Loucy (cell line): ENCODE results near the gene EGR2.

ENCODE experiments used
- H2AFZ ChIP-seq: fragments of 200-600 bp; sonication (generic); 2 replicates; pipeline ENCODE4 v1.6.0; 2016; ENCODE audit warnings: antibody characterized with exemption, mild to moderate bottlenecking, low read length, moderate library complexity
- H3F3A ChIP-seq: fragments of 200-600 bp; 2 replicates; pipeline ENCODE4 v1.6.0; 2016; ENCODE audit warnings: antibody characterized with exemption, low read depth, mild to moderate bottlenecking
- H3K27me3 ChIP-seq: fragments of 200-600 bp; sonication (generic); 2 replicates; pipeline ENCODE4 v1.6.1; 2014; ENCODE audit warnings: low read length, mild to moderate bottlenecking; ENCODE audit not compliant: insufficient read depth, poor library complexity, severe bottlenecking
- H3K36me3 ChIP-seq: fragments of 200-600 bp; sonication (generic); 2 replicates; pipeline ENCODE4 v1.6.1; 2016; ENCODE audit warnings: low read length; ENCODE audit not compliant: insufficient read depth
- H3K4me1 ChIP-seq: fragments of 200-600 bp; sonication (generic); 2 replicates; pipeline ENCODE4 v1.5.1; 2014; ENCODE audit warnings: low read length, mild to moderate bottlenecking; ENCODE audit not compliant: insufficient read depth, poor library complexity, severe bottlenecking
- H3K4me2 ChIP-seq: fragments of 200-600 bp; sonication (generic); 2 replicates; pipeline ENCODE4 v1.6.0; 2014; ENCODE audit warnings: antibody characterized with exemption, low read length, low read depth, mild to moderate bottlenecking; ENCODE audit not compliant: poor library complexity, severe bottlenecking
- H3K4me3 ChIP-seq: fragments of 200-600 bp; sonication (generic); 2 replicates; pipeline ENCODE4 v1.5.1; 2014; ENCODE audit warnings: low read length, mild to moderate bottlenecking, mixed read lengths; ENCODE audit not compliant: poor library complexity, severe bottlenecking
- H3K79me2 ChIP-seq: fragments of 200-600 bp; sonication (generic); 2 replicates; pipeline ENCODE4 v1.6.1; 2014; ENCODE audit warnings: low read length; ENCODE audit not compliant: insufficient read depth
- H3K9ac ChIP-seq: fragments of 200-600 bp; sonication (generic); 2 replicates; pipeline ENCODE4 v1.6.0; 2014; ENCODE audit warnings: mild to moderate bottlenecking, low read depth, low read length, moderate library complexity; ENCODE audit not compliant: poor library complexity, severe bottlenecking
- H3K9me2 ChIP-seq: fragments of 200-600 bp; sonication (generic); replicated peaks from 2 replicates; pipeline ENCODE4 v1.6.1; 2016; ENCODE audit warnings: low read depth, low read length, mixed read lengths
- H3K9me3 ChIP-seq: fragments of 200-600 bp; sonication (generic); 2 replicates; pipeline ENCODE4 v1.6.1; 2014; ENCODE audit warnings: mild to moderate bottlenecking, antibody characterized with exemption, low read length, low read depth; ENCODE audit not compliant: insufficient read depth
- H4K20me1 ChIP-seq: fragments of 200-600 bp; sonication (generic); 2 replicates; pipeline ENCODE4 v1.6.0; 2014; ENCODE audit warnings: antibody characterized with exemption, low read length, mild to moderate bottlenecking; ENCODE audit not compliant: insufficient read depth, poor library complexity, severe bottlenecking
- CTCF ChIP-seq: fragments of 200-600 bp; sonication (generic); conservative IDR thresholded peaks from 2 replicates; pipeline ENCODE4 v1.5.1; 2014; ENCODE audit warnings: mild to moderate bottlenecking, antibody characterized with exemption, low read length
- EZH2phosphoT487 ChIP-seq: fragments of 200-600 bp; IDR thresholded peaks from 2 replicates; pipeline ENCODE4 v1.6.1; 2018; ENCODE audit warnings: antibody characterized with exemption, mild to moderate bottlenecking, moderate library complexity, borderline replicate concordance

The EGR2 gene

GRCh38 chr10:62853710-62854109, 37.5 kb upstream of the EGR2 start:
- no peaks in the 10 kb centered on the region for H3K4me1 ChIP-seq
- no peaks in the 10 kb centered on the region for H3K27me3 ChIP-seq
- H3K9ac ChIP-seq: no peak overlapping the region
- H2AFZ ChIP-seq: no peak overlapping the region
- H3K4me3 ChIP-seq: no peak overlapping the region
- no peaks in the 10 kb centered on the region for H4K20me1 ChIP-seq
- no peak for TF ChIP-seq CTCF
- TF ChIP-seq EZH2phosphoT487: no peak
- H3F3A ChIP-seq: no peaks in the 10 kb centered on the region
- no peaks in the 10 kb centered on the region for H3K9me3 ChIP-seq
- H3K79me2 ChIP-seq: no peaks in the 10 kb centered on the region
- no peaks in the 10 kb centered on the region for H3K9me2 ChIP-seq
- no peak overlapping the region for H3K4me2 ChIP-seq
- H3K36me3 ChIP-seq: no peaks in the 10 kb centered on the region

DNA sequence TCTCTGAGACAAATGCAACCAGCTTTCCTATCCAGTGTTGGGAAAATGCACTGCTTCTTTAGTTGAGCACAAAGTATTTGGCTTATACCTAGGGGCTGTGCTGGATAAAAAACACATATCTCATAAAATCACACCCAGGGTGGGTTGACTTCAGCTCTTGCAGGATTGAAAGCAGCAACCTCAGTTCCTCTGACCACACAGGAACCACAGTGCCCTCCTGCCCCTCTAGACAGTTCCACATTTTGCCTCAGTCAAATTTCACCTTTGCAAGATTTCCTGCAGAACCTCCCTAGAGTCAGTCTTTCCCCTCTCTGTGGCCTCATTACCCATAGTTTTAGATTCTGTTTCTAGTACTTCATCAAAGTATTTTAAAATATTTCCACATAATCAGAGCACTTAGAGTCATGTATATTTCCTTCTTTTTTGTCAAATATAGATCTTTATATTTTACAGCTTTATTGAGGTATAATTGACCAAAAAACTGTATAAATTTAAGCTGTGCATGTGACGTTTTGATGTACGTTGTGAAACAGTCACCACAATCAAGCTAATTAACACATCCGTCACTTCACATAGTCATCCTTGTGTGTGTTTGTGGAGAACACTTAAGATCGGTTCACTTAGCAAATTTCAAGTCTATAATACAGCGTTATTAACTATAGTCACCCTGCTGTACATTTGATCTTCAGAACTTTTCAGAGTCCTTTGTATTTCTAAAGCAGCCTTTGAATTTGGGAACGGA, 37.0 kb upstream of the EGR2 start:
- Histone ChIP-seq H3K9me2 (no peaks in the 10 kb centered on the region), H4K20me1 (no peaks in the 10 kb centered on the region), H3K27me3 (no peaks in the 10 kb centered on the region), H3K9ac (no peak overlapping the region), H3F3A (no peaks in the 10 kb centered on the region), H3K9me3 (no peaks in the 10 kb centered on the region), H3K4me2 (no peak overlapping the region), H3K4me3 (no peak overlapping the region), H3K79me2 (no peaks in the 10 kb centered on the region), H2AFZ (no peak overlapping the region), H3K36me3 (no peaks in the 10 kb centered on the region), H3K4me1 (no peaks in the 10 kb centered on the region)
- TF ChIP-seq CTCF: no peak
- TF ChIP-seq EZH2phosphoT487: no peak

DNA sequence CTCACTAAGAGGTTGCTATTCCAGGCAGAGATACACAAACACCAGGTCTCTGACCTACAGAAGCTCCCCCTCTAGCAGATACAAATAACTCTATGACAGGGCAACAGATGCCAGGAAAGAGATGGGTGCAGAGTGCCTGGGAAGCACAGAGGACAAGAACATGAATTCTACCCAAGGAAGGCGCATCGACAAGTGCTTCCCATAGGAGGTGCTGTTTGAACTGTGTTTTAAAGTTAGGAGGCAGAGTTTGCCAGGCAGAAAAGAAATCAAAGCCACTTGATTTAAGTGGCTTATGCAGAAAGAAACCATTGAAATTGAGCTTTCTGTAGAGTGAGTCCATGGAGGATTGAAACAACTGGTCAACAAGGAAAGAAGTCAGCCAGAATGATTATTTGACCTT, 35.3 kb upstream of the EGR2 start:
- Histone ChIP-seq H3K4me1 (no peaks in the 10 kb centered on the region), H2AFZ (no peak overlapping the region), H3K79me2 (no peaks in the 10 kb centered on the region), H3K36me3 (no peaks in the 10 kb centered on the region), H4K20me1 (no peaks in the 10 kb centered on the region), H3K9ac (no peak overlapping the region), H3K4me3 (no peak overlapping the region), H3K4me2 (no peak overlapping the region), H3F3A (no peaks in the 10 kb centered on the region), H3K9me2 (no peaks in the 10 kb centered on the region), H3K27me3 (no peaks in the 10 kb centered on the region), H3K9me3 (no peaks in the 10 kb centered on the region)
- TF ChIP-seq EZH2phosphoT487 (no peak), CTCF (peak; percentile 67)
